ENCODE measurements around the gene DENND1A. TPM values are rescaled to one million over a fixed set of nuclear protein-coding genes. Genes with fewer than 3 reads are reported as not detected.
"Not testable (repeated sequence)": the region's sequence is repeated elsewhere in the genome, so short reads cannot be mapped to it uniquely, and the experiment has no call there.

DENND1A gene
- total RNA-seq, 1 donor from 2014 or later: 16.3 TPM

GRCh38 chr9:123441769-123442168 is 488.2 kb downstream of the DENND1A start:
- no peak for DNase-seq (ENCODE audit: low read depth)

GRCh38 chr9:123440256-123440655 is 489.7 kb downstream of the DENND1A start:
- no peak for DNase-seq (ENCODE audit: low read depth)

GRCh38 chr9:123438821-123439220 is 491.1 kb downstream of the DENND1A start:
- DNase-seq (ENCODE audit: low read depth): no peak

- DNase-seq (ENCODE audit: low read depth): no peak
Measured at GRCh38 chr9:123438321-123438720, 491.6 kb downstream of the DENND1A start.

- no peak for DNase-seq (ENCODE audit: low read depth)
Measured at GRCh38 chr9:123437201-123437600, 492.7 kb downstream of the DENND1A start.

GRCh38 chr9:123435471-123435870 is 494.5 kb downstream of the DENND1A start:
- no peak for DNase-seq (ENCODE audit: low read depth)

- DNase-seq (ENCODE audit: low read depth): no peak
Measured at GRCh38 chr9:123434619-123435240, 495.2 kb downstream of the DENND1A start.

- no peak for DNase-seq (ENCODE audit: low read depth)
Measured at GRCh38 chr9:123432331-123433236, 497.3 kb downstream of the DENND1A start.

- no peak for DNase-seq (ENCODE audit: low read depth)
Measured at GRCh38 chr9:123431581-123431980, 498.3 kb downstream of the DENND1A start.

GRCh38 chr9:123428450-123428849 is 501.5 kb downstream of the DENND1A start:
- DNase-seq (ENCODE audit: low read depth): not testable (repeated sequence)

GRCh38 chr9:123426406-123426805 is 503.5 kb downstream of the DENND1A start:
- DNase-seq (ENCODE audit: low read depth): no peak

GRCh38 chr9:123425836-123426365 is 504.0 kb downstream of the DENND1A start:
- DNase-seq (ENCODE audit: low read depth): no peak

GRCh38 chr9:123425261-123425821 is 504.6 kb downstream of the DENND1A start:
- DNase-seq (ENCODE audit: low read depth): no peak

GRCh38 chr9:123424552-123425225 is 505.2 kb downstream of the DENND1A start:
- no peak for DNase-seq (ENCODE audit: low read depth)

GRCh38 chr9:123424131-123424530 is 505.8 kb downstream of the DENND1A start:
- DNase-seq (ENCODE audit: low read depth): no peak

- DNase-seq (ENCODE audit: low read depth): no peak
Measured at GRCh38 chr9:123423311-123423640, 506.6 kb downstream of the DENND1A start.

- no peak for DNase-seq (ENCODE audit: low read depth)
Measured at GRCh38 chr9:123422635-123423310, 507.2 kb downstream of the DENND1A start.

- DNase-seq (ENCODE audit: low read depth): no peak
Measured at GRCh38 chr9:123421801-123422455, 508.0 kb downstream of the DENND1A start.

GRCh38 chr9:123421186-123421585 is 508.7 kb downstream of the DENND1A start:
- DNase-seq (ENCODE audit: low read depth): no peak

GRCh38 chr9:123420592-123421111 is 509.3 kb downstream of the DENND1A start:
- DNase-seq (ENCODE audit: low read depth): no peak
